Skeletal muscle tissue (tissue), 4 donors: ENCODE results near the gene SCN8A. TPM values are rescaled to one million over a fixed set of nuclear protein-coding genes. Genes with fewer than 3 reads are reported as not detected.
A peak's percentile ranks its signal among the peaks of the same experiment; 100 is the strongest.
"Not testable (repeated sequence)": the region's sequence is repeated elsewhere in the genome, so short reads cannot be mapped to it uniquely, and the experiment has no call there.

Source experiments
- H3K27ac ChIP-seq: one replicate; pipeline ENCODE4 v1.7.0; 2013; ENCODE audit warnings: mild to moderate bottlenecking, low read depth, low read length, inconsistent platforms
- H3K27me3 ChIP-seq, 3 donors: one replicate each; pipeline ENCODE4 v1.7.0; 2013; ENCODE audit warnings: low read length in 3 of 3; ENCODE audit not compliant: control insufficient read depth in 3 of 3, insufficient read depth in 3 of 3
- H3K36me3 ChIP-seq, 3 donors: one replicate each; pipeline ENCODE4 v1.7.0; 2013; ENCODE audit warnings: low read length in 3 of 3; ENCODE audit not compliant: control insufficient read depth in 3 of 3, insufficient read depth in 3 of 3
- H3K4me1 ChIP-seq, 3 donors: one replicate each; pipeline ENCODE4 v1.7.0; 2013; ENCODE audit warnings: low read length in 3 of 3, mild to moderate bottlenecking in 3 of 3; ENCODE audit not compliant: control insufficient read depth in 3 of 3, insufficient read depth in 3 of 3
- H3K4me3 ChIP-seq, 3 donors: one replicate each; pipeline ENCODE4 v1.7.0; 2013; ENCODE audit warnings: low read length in 3 of 3
- H3K9ac ChIP-seq, 3 donors: one replicate each; pipeline ENCODE4 v1.7.0; 2013; ENCODE audit warnings: low read length in 3 of 3, mild to moderate bottlenecking in 3 of 3, moderate library complexity in 2 of 3, low read depth in 1 of 3
- H3K9me3 ChIP-seq, 3 donors: one replicate each; pipeline ENCODE4 v1.7.0; 2013; ENCODE audit warnings: low read length in 3 of 3; ENCODE audit not compliant: control insufficient read depth in 3 of 3
- total RNA-seq: library from RNA; depleted of rRNA; stranded (reverse); fragments of >200 nt; gene quantifications from one replicate; pipeline ENCODE4 v1.2.3, GENCODE V29; 2014
- donor health status: Osteomylitis.

The SCN8A gene
- total RNA-seq, 1 donor from 2014 or later, result 0.52 TPM

- no peak overlapping the region for H3K9ac ChIP-seq
- peaks cover 0 to 8% (median 0%) of the 10 kb centered on the region in 3 donors for H3K4me1 ChIP-seq
- no peaks in the 10 kb centered on the region for H3K9me3 ChIP-seq
- no peak overlapping the region for H3K27ac ChIP-seq
- peak overlapping the region in 2 of 3 donors; percentile 2 to 20 for H3K4me3 ChIP-seq
- H3K27me3 ChIP-seq, result peaks cover 22 to 30% (median 30%) of the 10 kb centered on the region in 3 donors
- H3K36me3 ChIP-seq, result no peaks in the 10 kb centered on the region
Measured at GRCh38 chr12:51590347-51591015, 552 bp upstream of the SCN8A start.

DNA sequence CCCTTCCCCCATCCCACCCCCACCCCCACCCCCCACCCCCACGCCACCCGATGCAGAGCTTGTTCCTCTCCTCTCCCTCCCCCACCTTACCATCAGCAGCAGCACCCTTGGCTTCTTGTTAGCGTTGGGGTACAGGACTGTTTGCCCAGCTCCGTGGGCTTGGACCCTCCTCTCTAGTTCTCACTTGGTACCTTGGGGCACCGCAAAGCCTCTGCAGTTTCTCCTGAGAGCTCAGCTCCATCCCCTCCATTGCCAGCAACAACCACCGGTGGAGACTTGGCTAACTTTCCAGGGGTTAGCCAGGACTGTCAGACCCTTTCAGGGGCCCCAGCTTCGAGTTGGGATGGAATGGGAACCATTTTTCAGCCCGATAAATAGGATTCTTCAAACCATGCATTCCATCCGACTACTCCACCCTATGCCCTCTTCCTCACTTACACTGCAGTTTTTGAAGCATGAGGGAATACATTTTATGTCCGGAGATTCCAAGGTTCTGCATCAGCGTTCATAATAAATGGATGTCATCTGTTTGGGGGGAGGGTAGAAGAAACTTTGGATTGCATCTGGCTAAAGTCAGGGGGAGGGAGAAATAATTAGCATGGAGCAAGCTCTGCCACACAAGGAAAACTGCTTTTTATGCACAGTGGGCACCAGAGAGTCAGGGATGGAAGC is 1.1 kb downstream of the SCN8A start:
- H3K27ac ChIP-seq, result no peak overlapping the region
- H3K4me3 ChIP-seq, result no peak overlapping the region
- H3K27me3 ChIP-seq, result peaks cover 26 to 46% (median 26%) of the 10 kb centered on the region in 3 donors
- no peak overlapping the region for H3K9ac ChIP-seq
- no peaks in the 10 kb centered on the region for H3K9me3 ChIP-seq
- H3K4me1 ChIP-seq, result peaks cover 0 to 8% (median 0%) of the 10 kb centered on the region in 3 donors
- H3K36me3 ChIP-seq, result no peaks in the 10 kb centered on the region

- H3K4me1 ChIP-seq, result peaks cover 0 to 8% (median 0%) of the 10 kb centered on the region in 3 donors
- no peaks in the 10 kb centered on the region for H3K36me3 ChIP-seq
- no peak overlapping the region for H3K4me3 ChIP-seq
- H3K9me3 ChIP-seq, result no peaks in the 10 kb centered on the region
- H3K9ac ChIP-seq, result no peak overlapping the region
- no peak overlapping the region for H3K27ac ChIP-seq
- peaks cover 26 to 46% (median 26%) of the 10 kb centered on the region in 3 donors for H3K27me3 ChIP-seq
Measured at GRCh38 chr12:51593021-51593420, 2.0 kb downstream of the SCN8A start.

- Histone ChIP-seq H3K9me3 (no peaks in the 10 kb centered on the region), H3K27ac (no peak overlapping the region), H3K36me3 (no peaks in the 10 kb centered on the region), H3K9ac (no peak overlapping the region), H3K4me1 (peaks cover 0 to 8% (median 0%) of the 10 kb centered on the region in 3 donors), H3K27me3 (peaks cover 26 to 46% (median 26%) of the 10 kb centered on the region in 3 donors), H3K4me3 (no peak overlapping the region)
Measured at GRCh38 chr12:51593539-51593938, 2.5 kb downstream of the SCN8A start.

DNA sequence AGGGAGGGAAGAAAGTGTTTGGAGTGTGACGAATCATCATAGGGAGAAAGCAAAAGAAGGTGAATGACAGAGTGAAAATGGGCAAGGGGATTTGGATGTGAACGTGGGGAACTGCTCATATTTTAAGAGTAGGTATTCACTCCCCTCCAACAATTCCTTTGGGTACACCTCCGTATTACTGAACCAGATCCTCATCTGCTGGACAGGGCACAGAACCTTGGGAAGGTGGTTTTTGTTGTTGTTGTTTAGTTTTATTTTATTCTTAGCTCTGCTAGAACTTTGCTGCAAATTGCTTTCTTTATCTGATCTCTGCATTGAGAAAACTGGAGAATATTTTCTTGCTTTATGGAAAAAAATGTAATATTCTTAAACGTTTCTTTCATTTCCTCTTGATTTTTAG is 7.1 kb downstream of the SCN8A start:
- Histone ChIP-seq H3K9ac (no peak overlapping the region), H3K4me3 (no peak overlapping the region), H3K27me3 (peaks cover 3 to 23% (median 7%) of the 10 kb centered on the region in 3 donors), H3K9me3 (no peaks in the 10 kb centered on the region), H3K27ac (no peak overlapping the region), H3K4me1 (no peaks in the 10 kb centered on the region), H3K36me3 (no peaks in the 10 kb centered on the region)

GRCh38 chr12:51600721-51601120 is 9.7 kb downstream of the SCN8A start:
- Histone ChIP-seq H3K9ac (no peak overlapping the region), H3K9me3 (no peaks in the 10 kb centered on the region), H3K4me1 (no peaks in the 10 kb centered on the region), H3K36me3 (no peaks in the 10 kb centered on the region), H3K4me3 (no peak overlapping the region), H3K27me3 (peaks cover 0 to 13% (median 3%) of the 10 kb centered on the region in 3 donors), H3K27ac (no peak overlapping the region)

GRCh38 chr12:51601241-51601640 is 10.2 kb downstream of the SCN8A start:
- Histone ChIP-seq H3K9me3 (no peaks in the 10 kb centered on the region), H3K27me3 (peaks cover 0 to 8% (median 0%) of the 10 kb centered on the region in 3 donors), H3K4me1 (no peaks in the 10 kb centered on the region), H3K9ac (no peak overlapping the region), H3K36me3 (no peaks in the 10 kb centered on the region), H3K27ac (no peak overlapping the region), H3K4me3 (no peak overlapping the region)

- not testable (repeated sequence) for H3K36me3 ChIP-seq
Measured at GRCh38 chr12:51605896-51606295, 14.9 kb downstream of the SCN8A start.

GRCh38 chr12:51607197-51607596 is 16.2 kb downstream of the SCN8A start:
- not testable (repeated sequence) for H3K36me3 ChIP-seq, H3K27ac ChIP-seq

More at GRCh38 chr12:51605896-51606295, 14.9 kb downstream of the SCN8A start:
- H3K27ac ChIP-seq, H3K27me3 ChIP-seq, H3K4me3 ChIP-seq, H3K9me3 ChIP-seq, H3K9ac ChIP-seq, H3K4me1 ChIP-seq: not testable (repeated sequence)

GRCh38 chr12:51620448-51620847 is 29.4 kb downstream of the SCN8A start:
- Histone ChIP-seq H3K9ac (no peak overlapping the region), H3K36me3 (no peaks in the 10 kb centered on the region), H3K9me3 (no peaks in the 10 kb centered on the region), H3K4me1 (no peaks in the 10 kb centered on the region), H3K4me3 (no peak overlapping the region), H3K27ac (no peak overlapping the region), H3K27me3 (peaks cover 0 to 5% (median 3%) of the 10 kb centered on the region in 3 donors)

More at GRCh38 chr12:51607197-51607596, 16.2 kb downstream of the SCN8A start:
- H3K9me3 ChIP-seq, H3K4me3 ChIP-seq, H3K9ac ChIP-seq, H3K27me3 ChIP-seq, H3K4me1 ChIP-seq: not testable (repeated sequence)
